A673 (cell line): Measurements from ENCODE around the gene CHMP1B.

Experiments used
- EZH2 ChIP-seq: fragments of 200-600 bp; sonication (generic); IDR thresholded peaks from 2 replicates; pipeline ENCODE4 v1.6.1; 2017; ENCODE audit warnings: borderline replicate concordance, low read depth, mild to moderate bottlenecking, mixed read lengths, antibody characterized with exemption, low read length; ENCODE audit not compliant: poor library complexity, severe bottlenecking
- TF ChIP-seq, protein P1 (sequence below): fragments of 300-800, 200-600 bp; sonication (generic); conservative IDR thresholded peaks from 2 replicates; pipeline ENCODE4 v1.5.1; 2017; ENCODE audit warnings: low read depth, mild to moderate bottlenecking, antibody characterized with exemption, low read length, moderate library complexity, mixed read lengths

DNA sequence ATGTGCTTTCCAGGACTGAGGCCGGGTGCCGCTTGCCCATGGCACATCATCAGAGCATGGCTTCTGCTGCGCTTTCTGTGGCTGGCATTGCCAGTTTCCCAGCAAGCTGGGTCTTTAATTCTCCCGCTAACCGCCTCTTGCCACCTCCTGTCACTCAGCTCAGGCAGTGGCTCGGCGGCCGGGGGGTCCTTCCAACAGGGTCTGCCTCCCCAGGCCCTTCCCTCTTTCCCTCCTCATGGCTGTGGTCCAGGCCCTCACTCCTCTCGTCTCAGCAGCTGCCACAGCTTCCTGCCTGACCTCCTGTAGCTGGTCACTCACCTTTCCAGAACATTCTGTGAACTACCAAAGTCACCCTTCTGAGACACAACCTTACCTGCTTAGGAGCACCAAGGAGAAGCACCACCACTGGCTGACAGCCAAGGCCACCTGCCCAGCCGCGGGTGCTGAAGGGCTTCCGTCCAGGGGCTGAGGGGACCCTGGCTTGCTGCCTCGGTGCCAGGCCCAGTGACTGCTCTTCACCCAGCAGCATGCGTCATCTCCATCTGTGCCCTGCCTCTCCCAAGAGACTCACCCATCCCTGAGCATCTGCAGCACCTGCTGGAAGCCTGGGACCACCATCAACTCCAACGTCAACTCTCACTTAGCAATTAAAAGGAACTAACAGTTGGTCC lies 22.6 kb downstream of the CHMP1B start:
- TF ChIP-seq, protein P1, sequence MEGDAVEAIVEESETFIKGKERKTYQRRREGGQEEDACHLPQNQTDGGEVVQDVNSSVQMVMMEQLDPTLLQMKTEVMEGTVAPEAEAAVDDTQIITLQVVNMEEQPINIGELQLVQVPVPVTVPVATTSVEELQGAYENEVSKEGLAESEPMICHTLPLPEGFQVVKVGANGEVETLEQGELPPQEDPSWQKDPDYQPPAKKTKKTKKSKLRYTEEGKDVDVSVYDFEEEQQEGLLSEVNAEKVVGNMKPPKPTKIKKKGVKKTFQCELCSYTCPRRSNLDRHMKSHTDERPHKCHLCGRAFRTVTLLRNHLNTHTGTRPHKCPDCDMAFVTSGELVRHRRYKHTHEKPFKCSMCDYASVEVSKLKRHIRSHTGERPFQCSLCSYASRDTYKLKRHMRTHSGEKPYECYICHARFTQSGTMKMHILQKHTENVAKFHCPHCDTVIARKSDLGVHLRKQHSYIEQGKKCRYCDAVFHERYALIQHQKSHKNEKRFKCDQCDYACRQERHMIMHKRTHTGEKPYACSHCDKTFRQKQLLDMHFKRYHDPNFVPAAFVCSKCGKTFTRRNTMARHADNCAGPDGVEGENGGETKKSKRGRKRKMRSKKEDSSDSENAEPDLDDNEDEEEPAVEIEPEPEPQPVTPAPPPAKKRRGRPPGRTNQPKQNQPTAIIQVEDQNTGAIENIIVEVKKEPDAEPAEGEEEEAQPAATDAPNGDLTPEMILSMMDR: no peak
- TF ChIP-seq EZH2: no peak
